Large intestine (tissue), 3 donors: ENCODE measurements around the gene NOC4L. TPM values are rescaled to one million over a fixed set of nuclear protein-coding genes. Genes with fewer than 3 reads are reported as not detected.

Source experiments
- DNase-seq, 2 donors: peaks; one replicate each; pipeline versions ENCODE4 v3.0.0 to v3.0.0-alpha.2; 2013
- H3K27ac ChIP-seq: one replicate; pipeline ENCODE4 v1.5.1; 2013; ENCODE audit warnings: low read length
- H3K27me3 ChIP-seq: 2 replicates; pipeline ENCODE4 v1.6.1; 2013; ENCODE audit warnings: low read length; ENCODE audit not compliant: control insufficient read depth, insufficient read depth
- H3K36me3 ChIP-seq: 2 replicates; pipeline ENCODE4 v1.6.1; 2013; ENCODE audit warnings: low read length; ENCODE audit not compliant: control insufficient read depth, insufficient read depth
- H3K4me1 ChIP-seq: one replicate; pipeline ENCODE4 v1.6.1; 2013; ENCODE audit warnings: low read length; ENCODE audit not compliant: control insufficient read depth, insufficient read depth
- H3K4me3 ChIP-seq: one replicate; pipeline ENCODE4 v1.5.1; 2013; ENCODE audit warnings: low read length
- H3K9me3 ChIP-seq: one replicate; pipeline ENCODE4 v1.6.1; 2013; ENCODE audit warnings: mild to moderate bottlenecking, low read depth, low read length, moderate library complexity; ENCODE audit not compliant: control insufficient read depth
- WGBS: methylation state at CpG from one replicate; pipeline ENCODE4 v1.1.5; 2013; ENCODE audit warnings: low lambda C conversion rate; ENCODE audit not compliant: insufficient coverage; 5-methylcytosine and 5-hydroxymethylcytosine counted together
- polyA plus RNA-seq: library from polyadenylated mRNA; unstranded; fragments of 120-200 nt; gene quantifications from one replicate; pipeline ENCODE4 v1.2.1, GENCODE V29; 2013

Gene NOC4L
- polyA plus RNA-seq, 1 donor: 13.5 TPM

- Histone ChIP-seq H3K4me3 (no peak overlapping the region), H3K36me3 (no peaks in the 10 kb centered on the region), H3K9me3 (peaks cover 7% of the 10 kb centered on the region), H3K27me3 (peaks cover 37% of the 10 kb centered on the region), H3K4me1 (no peaks in the 10 kb centered on the region), H3K27ac (no peak overlapping the region)
- WGBS: no CpG with 5 or more reads among the region's 19 CpGs
- DNase-seq: no peak
These were observed 32.2 kb downstream of the NOC4L start for GRCh38 chr12:132176385-132176919.

GRCh38 chr12:132176920-132177551 lies 32.8 kb downstream of the NOC4L start:
- Histone ChIP-seq H3K27ac (no peak overlapping the region), H3K9me3 (peaks cover 7% of the 10 kb centered on the region), H3K4me1 (no peaks in the 10 kb centered on the region), H3K27me3 (peaks cover 37% of the 10 kb centered on the region), H3K4me3 (no peak overlapping the region), H3K36me3 (no peaks in the 10 kb centered on the region)
- WGBS: no CpG with 5 or more reads among the region's 25 CpGs
- no peak for DNase-seq

GRCh38 chr12:132178316-132178715 lies 34.1 kb downstream of the NOC4L start:
- no peak overlapping the region for H3K4me3 ChIP-seq
- no CpG with 5 or more reads among the region's 8 CpGs for WGBS
- no peaks in the 10 kb centered on the region for H3K36me3 ChIP-seq
- no peak for DNase-seq
- no peak overlapping the region for H3K27ac ChIP-seq
- peaks cover 7% of the 10 kb centered on the region for H3K9me3 ChIP-seq
- peaks cover 45% of the 10 kb centered on the region for H3K27me3 ChIP-seq
- no peaks in the 10 kb centered on the region for H3K4me1 ChIP-seq

- Histone ChIP-seq H3K4me3 (no peak overlapping the region), H3K36me3 (no peaks in the 10 kb centered on the region), H3K9me3 (peaks cover 7% of the 10 kb centered on the region), H3K4me1 (no peaks in the 10 kb centered on the region), H3K27ac (no peak overlapping the region), H3K27me3 (peaks cover 44% of the 10 kb centered on the region)
- no peak for DNase-seq
- WGBS: no CpG with 5 or more reads among the region's 39 CpGs
These were observed 34.6 kb downstream of the NOC4L start for GRCh38 chr12:132178801-132179401.

- DNase-seq: no peak
- Histone ChIP-seq H3K4me1 (no peaks in the 10 kb centered on the region), H3K27me3 (peaks cover 38% of the 10 kb centered on the region), H3K9me3 (peaks cover 7% of the 10 kb centered on the region), H3K4me3 (no peak overlapping the region), H3K36me3 (no peaks in the 10 kb centered on the region), H3K27ac (no peak overlapping the region)
- WGBS: no CpG with 5 or more reads among the region's 19 CpGs
These were observed 35.4 kb downstream of the NOC4L start for GRCh38 chr12:132179431-132180362.

GRCh38 chr12:132180648-132181546 lies 36.6 kb downstream of the NOC4L start:
- Histone ChIP-seq H3K9me3 (peaks cover 7% of the 10 kb centered on the region), H3K36me3 (no peaks in the 10 kb centered on the region), H3K27me3 (peaks cover 39% of the 10 kb centered on the region), H3K27ac (no peak overlapping the region), H3K4me1 (no peaks in the 10 kb centered on the region), H3K4me3 (no peak overlapping the region)
- 83% methylated on average over 1 of the region's 30 CpGs for WGBS
- DNase-seq: no peak

GRCh38 chr12:132181570-132182200 lies 37.4 kb downstream of the NOC4L start:
- Histone ChIP-seq H3K27me3 (peaks cover 42% of the 10 kb centered on the region), H3K4me3 (no peak overlapping the region), H3K4me1 (no peaks in the 10 kb centered on the region), H3K27ac (no peak overlapping the region), H3K36me3 (no peaks in the 10 kb centered on the region), H3K9me3 (peaks cover 5% of the 10 kb centered on the region)
- WGBS: no CpG with 5 or more reads among the region's 33 CpGs
- no peak for DNase-seq

GRCh38 chr12:132182206-132182710 lies 38.0 kb downstream of the NOC4L start:
- peaks cover 42% of the 10 kb centered on the region for H3K27me3 ChIP-seq
- 80% methylated on average over 2 of the region's 21 CpGs for WGBS

GRCh38 chr12:132182711-132183365 lies 38.6 kb downstream of the NOC4L start:
- WGBS: no CpG with 5 or more reads among the region's 10 CpGs
- peaks cover 12% of the 10 kb centered on the region for H3K9me3 ChIP-seq
- peaks cover 43% of the 10 kb centered on the region for H3K27me3 ChIP-seq
- H3K4me1 ChIP-seq: no peaks in the 10 kb centered on the region
- H3K27ac ChIP-seq: no peak overlapping the region
- no peaks in the 10 kb centered on the region for H3K36me3 ChIP-seq
- H3K4me3 ChIP-seq: no peak overlapping the region
- DNase-seq: no peak

More at GRCh38 chr12:132182206-132182710, 38.0 kb downstream of the NOC4L start:
- Histone ChIP-seq H3K4me3 (no peak overlapping the region), H3K36me3 (no peaks in the 10 kb centered on the region), H3K27ac (no peak overlapping the region), H3K9me3 (peaks cover 10% of the 10 kb centered on the region), H3K4me1 (no peaks in the 10 kb centered on the region)
- no peak for DNase-seq
